ENCODE measurements around the gene VAV3.
"Not testable (repeated sequence)": the region's sequence is repeated elsewhere in the genome, so short reads cannot be mapped to it uniquely, and the experiment has no call there.

Gene VAV3

GRCh38 chr1:107965110-107965991, at the start of gene VAV3:
Gene VAV3, minus strand, starts transcription at chr1:107965180. Its CDS starts 311 bp downstream, at chr1:107964869.
- DNase-seq (ENCODE audit: low spot score): peak; percentile 91

- no peak for DNase-seq (ENCODE audit: low spot score)
Measured at GRCh38 chr1:108012553-108012952, 47.6 kb upstream of the VAV3 start.

GRCh38 chr1:108011295-108011694, 46.3 kb upstream of the VAV3 start:
- no peak for DNase-seq (ENCODE audit: low spot score)

GRCh38 chr1:108010581-108010980, 45.6 kb upstream of the VAV3 start:
- DNase-seq (ENCODE audit: low spot score): no peak

GRCh38 chr1:108009603-108010195, 44.7 kb upstream of the VAV3 start:
- peak; percentile 46 for DNase-seq (ENCODE audit: low spot score)

GRCh38 chr1:108007531-108007930, 42.6 kb upstream of the VAV3 start:
- no peak for DNase-seq (ENCODE audit: low spot score)

GRCh38 chr1:108007070-108007469, 42.1 kb upstream of the VAV3 start:
- DNase-seq (ENCODE audit: low spot score): no peak

GRCh38 chr1:108004919-108005318, 39.9 kb upstream of the VAV3 start:
- not testable (repeated sequence) for DNase-seq (ENCODE audit: low spot score)

- peak; percentile 26 for DNase-seq (ENCODE audit: low spot score)
Measured at GRCh38 chr1:108000620-108001111, 35.7 kb upstream of the VAV3 start.

- no peak for DNase-seq (ENCODE audit: low spot score)
Measured at GRCh38 chr1:108000184-108000583, 35.2 kb upstream of the VAV3 start.

GRCh38 chr1:107997866-107998265, 32.9 kb upstream of the VAV3 start:
- DNase-seq (ENCODE audit: low spot score): no peak

GRCh38 chr1:107993920-107994319, 28.9 kb upstream of the VAV3 start:
- DNase-seq (ENCODE audit: low spot score): no peak

- no peak for DNase-seq (ENCODE audit: low spot score)
Measured at GRCh38 chr1:107992347-107992746, 27.4 kb upstream of the VAV3 start.

GRCh38 chr1:107991371-107992066, 26.5 kb upstream of the VAV3 start:
- no peak for DNase-seq (ENCODE audit: low spot score)

- DNase-seq (ENCODE audit: low spot score): peak; percentile 45
Measured at GRCh38 chr1:107990606-107991005, 25.6 kb upstream of the VAV3 start.

- DNase-seq (ENCODE audit: low spot score): no peak
Measured at GRCh38 chr1:107981277-107981676, 16.3 kb upstream of the VAV3 start.

- DNase-seq (ENCODE audit: low spot score): no peak
Measured at GRCh38 chr1:107979926-107980325, 14.9 kb upstream of the VAV3 start.

GRCh38 chr1:107979088-107979487, 14.1 kb upstream of the VAV3 start:
- no peak for DNase-seq (ENCODE audit: low spot score)

- DNase-seq (ENCODE audit: low spot score): no peak
Measured at GRCh38 chr1:107976836-107977235, 11.9 kb upstream of the VAV3 start.

GRCh38 chr1:107976431-107976830, 11.5 kb upstream of the VAV3 start:
- DNase-seq (ENCODE audit: low spot score): no peak

- DNase-seq (ENCODE audit: low spot score): no peak
Measured at GRCh38 chr1:107975851-107976250, 10.9 kb upstream of the VAV3 start.

GRCh38 chr1:107974090-107974489, 9.1 kb upstream of the VAV3 start:
- DNase-seq (ENCODE audit: low spot score): no peak

All from kidney capillary endothelial cell (primary cell).